WERI-Rb-1 (cell line): ENCODE data around the gene KCNH2.

Experiments used
- DNase-seq: peaks from one replicate; pipeline ENCODE4 v3.0.0-alpha.2; 2020
- H3K27ac ChIP-seq: fragments of 250-450 bp; sonication (Bioruptor Pico); 2 replicates; pipeline ENCODE4 v1.5.1; 2020; ENCODE audit warnings: mild to moderate bottlenecking, moderate library complexity
- H3K27me3 ChIP-seq: fragments of 250-450 bp; sonication (Bioruptor Pico); 2 replicates; pipeline ENCODE4 v1.5.1; 2021; ENCODE audit warnings: mild to moderate bottlenecking, low read depth, moderate library complexity; ENCODE audit not compliant: insufficient read depth, severe bottlenecking
- H3K36me3 ChIP-seq: fragments of 250-450 bp; sonication (Bioruptor Pico); 2 replicates; pipeline ENCODE4 v1.5.1; 2020; ENCODE audit warnings: mild to moderate bottlenecking, moderate library complexity
- H3K4me3 ChIP-seq: 2 replicates; pipeline ENCODE4 v1.5.1; 2011; ENCODE audit warnings: low read depth, mild to moderate bottlenecking, control low read depth, low read length
- H3K9me3 ChIP-seq: fragments of 250-450 bp; sonication (Bioruptor Pico); 2 replicates; pipeline ENCODE4 v1.5.1; 2021; ENCODE audit warnings: mild to moderate bottlenecking, moderate library complexity; ENCODE audit not compliant: severe bottlenecking
- CTCF ChIP-seq: IDR thresholded peaks from 2 replicates; pipeline ENCODE4 v1.5.1; 2011; ENCODE audit warnings: low read depth, mild to moderate bottlenecking, control low read depth, inconsistent platforms, low read length

Gene KCNH2

DNA sequence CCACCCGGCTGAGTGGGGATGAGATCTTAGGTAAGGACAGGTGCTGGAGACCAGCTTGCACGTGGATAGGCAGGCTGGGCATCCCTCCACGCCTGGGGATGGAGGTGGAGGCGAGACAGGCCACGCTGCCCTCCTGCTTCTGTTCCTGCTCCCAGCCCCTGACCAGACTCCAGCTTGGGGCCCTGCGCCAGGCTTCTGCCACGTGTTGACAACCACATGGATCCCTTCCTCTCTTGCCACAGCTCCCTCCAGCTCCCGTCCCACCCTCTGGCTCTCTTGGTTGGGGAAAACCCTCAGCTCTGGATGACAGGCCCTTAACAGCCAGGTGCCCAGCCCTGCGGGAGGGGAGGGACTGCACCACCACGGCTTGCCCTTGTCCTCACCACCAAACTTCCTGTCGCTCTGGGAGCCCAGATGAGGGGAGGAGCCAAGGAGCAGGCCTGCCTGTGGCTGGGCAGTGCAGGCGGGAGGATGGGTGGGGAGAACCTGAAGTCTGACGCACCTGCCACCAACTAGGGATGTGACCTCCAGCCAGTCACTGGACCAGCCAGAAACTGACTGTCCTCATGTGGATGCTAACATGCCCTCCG is 36.0 kb downstream of the KCNH2 start:
- no peak overlapping the region for H3K4me3 ChIP-seq
- H3K27me3 ChIP-seq: no peaks in the 10 kb centered on the region
- no peak for DNase-seq
- TF ChIP-seq CTCF: no peak
- H3K9me3 ChIP-seq: no peaks in the 10 kb centered on the region
- no peak overlapping the region for H3K27ac ChIP-seq
- H3K36me3 ChIP-seq: peaks cover 7% of the 10 kb centered on the region

DNA sequence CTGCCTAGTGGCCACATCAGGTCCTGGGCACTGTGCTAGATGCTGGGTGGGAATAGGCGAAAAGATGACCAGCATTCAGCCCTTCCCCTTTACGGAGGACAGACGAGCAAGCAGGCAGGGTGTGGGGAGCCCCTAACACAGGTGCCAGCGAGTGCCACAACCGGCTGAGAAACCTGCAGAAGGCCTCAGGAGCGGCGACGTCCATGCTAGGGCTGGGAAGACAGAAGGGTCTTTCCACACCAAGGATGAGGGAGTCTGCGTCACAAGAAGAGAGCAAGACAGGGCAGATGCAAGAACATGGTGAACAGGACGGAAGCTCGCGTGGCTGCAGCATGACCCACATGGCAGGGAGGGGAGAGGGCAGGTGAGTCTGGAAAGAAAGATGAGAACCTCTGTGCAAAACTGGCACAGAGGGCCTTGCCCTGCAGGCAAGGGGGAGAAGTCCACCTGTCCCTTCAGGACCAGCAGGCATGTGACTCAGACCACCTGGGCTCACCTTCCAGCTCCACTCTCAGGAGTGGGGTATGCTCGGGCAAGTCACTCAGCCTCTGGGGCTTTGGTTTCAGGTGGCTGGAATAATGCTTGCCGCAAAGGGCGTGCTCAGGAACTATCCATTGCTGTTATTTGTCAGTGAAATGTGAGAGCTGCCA is 36.6 kb downstream of the KCNH2 start:
- peaks cover 5% of the 10 kb centered on the region for H3K36me3 ChIP-seq
- H3K27ac ChIP-seq: no peak overlapping the region
- no peak for DNase-seq
- H3K9me3 ChIP-seq: no peaks in the 10 kb centered on the region
- no peaks in the 10 kb centered on the region for H3K27me3 ChIP-seq
- no peak overlapping the region for H3K4me3 ChIP-seq
- TF ChIP-seq CTCF: no peak

- Histone ChIP-seq H3K4me3 (no peak overlapping the region), H3K9me3 (no peaks in the 10 kb centered on the region), H3K27me3 (no peaks in the 10 kb centered on the region), H3K27ac (no peak overlapping the region), H3K36me3 (peaks cover 3% of the 10 kb centered on the region)
- DNase-seq: no peak
- TF ChIP-seq CTCF: no peak
Observed at GRCh38 chr7:150940431-150941102, 37.6 kb downstream of the KCNH2 start.

- H3K27ac ChIP-seq: no peak overlapping the region
- no peaks in the 10 kb centered on the region for H3K27me3 ChIP-seq
Observed at GRCh38 chr7:150939466-150939865, 38.7 kb downstream of the KCNH2 start.

DNA sequence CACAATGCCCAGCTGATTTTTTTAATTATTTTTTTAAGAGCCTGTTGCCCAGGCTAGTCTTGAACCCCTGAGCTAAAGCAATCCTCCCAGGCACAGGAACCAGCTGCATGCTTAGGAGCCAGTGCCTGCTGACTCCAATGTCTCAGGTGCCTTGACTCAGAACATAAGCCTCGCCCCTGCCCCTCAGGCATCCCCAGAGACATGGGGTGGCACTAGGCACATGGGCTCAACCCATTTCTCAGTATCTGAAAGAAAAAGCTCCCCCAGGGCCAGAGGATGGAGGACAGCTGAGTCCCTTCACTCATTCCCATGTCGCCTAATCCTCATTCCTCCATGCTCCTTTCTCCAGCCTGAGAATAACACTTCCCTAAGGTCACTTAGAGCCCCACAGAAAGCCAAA is 39.1 kb downstream of the KCNH2 start:
- Histone ChIP-seq H3K27ac (no peak overlapping the region), H3K27me3 (no peaks in the 10 kb centered on the region), H3K36me3 (peaks cover 2% of the 10 kb centered on the region), H3K9me3 (no peaks in the 10 kb centered on the region), H3K4me3 (no peak overlapping the region)
- no peak for TF ChIP-seq CTCF
- no peak for DNase-seq

More at GRCh38 chr7:150939466-150939865, 38.7 kb downstream of the KCNH2 start:
- peak; percentile 69 for DNase-seq
- no peak for TF ChIP-seq CTCF
- Histone ChIP-seq H3K9me3 (no peaks in the 10 kb centered on the region), H3K4me3 (no peak overlapping the region), H3K36me3 (peaks cover 3% of the 10 kb centered on the region)
